Urothelium cell line (cell line): Measurements from ENCODE around the gene PLPP1.

ENCODE experiments used
- DNase-seq: peaks from one replicate; pipeline ENCODE4 v3.0.0; 2011; ENCODE audit warnings: low spot score, mixed read lengths
- FAIRE-seq: peaks from 2 replicates; lab custom pipeline; 2011; peaks lifted over from hg19 to GRCh38; lab: Jason Lieb, UNC

Gene PLPP1

DNA sequence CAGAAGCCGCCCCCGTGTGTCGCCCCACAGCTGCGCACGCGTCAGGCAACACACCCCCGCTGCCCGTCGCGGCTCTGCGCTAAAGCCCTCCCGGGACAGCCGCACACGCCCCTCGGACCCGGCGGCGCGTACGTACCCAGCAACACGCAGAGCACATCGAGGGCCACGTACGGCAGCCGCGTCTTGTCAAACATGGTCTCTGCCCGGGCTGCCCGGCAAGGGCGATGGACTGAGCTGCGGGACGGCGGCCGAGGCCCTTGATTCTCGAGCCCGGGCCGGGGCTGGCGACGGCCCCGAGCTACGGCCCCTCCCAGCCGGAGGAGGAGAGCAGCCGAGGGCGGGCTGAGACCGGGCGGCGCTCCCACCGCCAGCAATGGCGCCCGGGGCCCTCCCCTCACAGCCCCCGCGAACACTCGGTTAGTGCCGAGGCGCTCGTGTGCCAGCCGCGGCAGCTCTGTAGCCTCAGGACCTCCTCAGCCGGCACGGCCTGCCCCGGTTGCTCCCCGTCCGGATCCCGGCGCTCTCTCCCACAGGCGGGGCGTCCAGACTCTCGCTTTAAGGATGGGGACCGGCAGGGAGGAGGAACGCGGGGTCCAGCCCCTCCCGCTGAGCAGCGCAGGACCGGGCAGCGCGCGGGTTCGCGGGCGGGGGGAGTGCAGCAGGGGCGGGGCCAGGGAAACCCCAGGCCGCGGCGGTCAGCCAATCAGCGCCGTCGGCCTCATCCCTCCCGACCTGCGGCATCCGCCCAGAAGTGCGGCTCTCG is at the start of gene PLPP1:
TSS of gene PLPP1 (minus strand) at position 529 of the 763 bp plus-strand sequence. CDS start at position 194, 335 bp downstream.
- DNase-seq (peak; percentile 98), FAIRE-seq (peak; percentile 93)

DNA sequence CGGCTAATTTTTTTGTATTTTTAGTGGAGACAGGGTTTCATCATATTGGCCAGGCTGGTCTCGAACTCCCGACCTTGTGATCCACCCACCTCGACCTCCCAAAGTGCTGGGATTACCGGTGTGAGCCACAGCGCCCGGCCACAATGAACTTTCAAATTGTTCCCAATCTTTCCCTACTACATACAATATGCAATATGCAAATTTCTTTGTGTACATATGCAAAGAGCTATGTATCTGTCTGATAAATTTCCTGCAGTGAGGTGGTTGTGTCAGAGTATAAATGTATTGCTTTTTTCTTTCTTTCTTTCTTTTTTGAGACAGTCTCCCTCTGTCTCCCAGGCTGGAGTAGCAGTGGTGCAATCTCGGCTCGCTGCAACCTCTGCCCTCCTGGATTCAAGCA is 48.8 kb upstream of the PLPP1 start:
- DNase-seq, result no peak
- no peak for FAIRE-seq

DNA sequence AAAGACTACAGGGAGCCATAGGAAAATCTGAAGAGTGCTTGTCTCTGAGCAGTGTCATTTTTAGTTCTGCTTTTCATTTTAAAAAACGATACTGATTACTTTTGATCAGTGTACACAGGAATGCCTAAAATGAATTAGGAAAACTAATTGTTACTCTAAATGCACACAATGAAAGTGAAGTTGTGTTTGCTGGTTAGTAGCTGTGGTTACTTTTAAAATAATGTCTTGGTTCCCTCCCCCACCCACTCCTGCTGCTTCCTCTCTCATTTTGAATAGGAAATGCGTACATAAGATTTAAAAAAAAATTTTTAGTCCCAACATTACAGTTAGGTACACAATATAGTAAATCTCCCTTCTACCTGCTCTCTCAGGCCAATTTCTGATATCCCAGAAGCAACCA is 47.5 kb upstream of the PLPP1 start:
- FAIRE-seq, result no peak
- DNase-seq, result no peak

DNA sequence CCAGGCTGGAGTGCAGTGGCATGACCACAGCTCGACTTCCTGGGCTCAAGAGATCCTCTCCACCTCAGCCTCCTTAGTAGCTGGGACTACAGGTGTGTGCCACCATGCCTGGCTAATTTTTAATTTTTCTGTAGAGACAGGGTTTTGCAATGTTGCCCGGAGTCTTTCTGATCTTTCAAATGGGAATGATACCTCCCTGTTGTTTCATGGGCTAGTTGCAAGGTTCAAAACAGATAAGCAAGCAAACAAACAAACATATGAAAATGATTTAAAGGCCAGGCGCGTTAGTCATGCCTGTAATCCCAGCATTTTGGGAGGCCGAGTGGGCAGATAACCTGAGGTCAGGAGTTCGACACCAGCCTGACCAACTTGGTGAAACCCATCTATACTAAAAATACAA is 45.3 kb upstream of the PLPP1 start:
- DNase-seq (no peak), FAIRE-seq (no peak)

DNA sequence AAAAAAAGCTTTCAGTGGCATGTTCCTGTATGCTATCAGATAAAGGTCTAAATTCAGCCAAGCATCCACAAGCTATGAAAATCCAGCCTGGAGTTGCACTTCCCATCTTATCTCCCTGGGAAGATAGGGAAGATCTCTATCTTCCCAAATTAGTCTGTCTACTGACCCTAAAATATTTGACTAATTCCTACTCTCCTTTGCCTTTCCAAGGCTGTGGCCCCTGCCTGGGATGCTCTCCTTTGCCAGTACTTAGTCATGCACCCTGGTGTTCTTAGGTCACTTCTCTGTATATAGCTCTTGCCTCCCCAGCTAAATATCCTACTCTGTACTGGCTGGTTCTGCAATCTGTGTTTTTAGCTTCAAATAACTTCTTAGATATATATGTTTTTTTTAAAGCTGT is 44.0 kb upstream of the PLPP1 start:
- FAIRE-seq (no peak), DNase-seq (no peak)

DNA sequence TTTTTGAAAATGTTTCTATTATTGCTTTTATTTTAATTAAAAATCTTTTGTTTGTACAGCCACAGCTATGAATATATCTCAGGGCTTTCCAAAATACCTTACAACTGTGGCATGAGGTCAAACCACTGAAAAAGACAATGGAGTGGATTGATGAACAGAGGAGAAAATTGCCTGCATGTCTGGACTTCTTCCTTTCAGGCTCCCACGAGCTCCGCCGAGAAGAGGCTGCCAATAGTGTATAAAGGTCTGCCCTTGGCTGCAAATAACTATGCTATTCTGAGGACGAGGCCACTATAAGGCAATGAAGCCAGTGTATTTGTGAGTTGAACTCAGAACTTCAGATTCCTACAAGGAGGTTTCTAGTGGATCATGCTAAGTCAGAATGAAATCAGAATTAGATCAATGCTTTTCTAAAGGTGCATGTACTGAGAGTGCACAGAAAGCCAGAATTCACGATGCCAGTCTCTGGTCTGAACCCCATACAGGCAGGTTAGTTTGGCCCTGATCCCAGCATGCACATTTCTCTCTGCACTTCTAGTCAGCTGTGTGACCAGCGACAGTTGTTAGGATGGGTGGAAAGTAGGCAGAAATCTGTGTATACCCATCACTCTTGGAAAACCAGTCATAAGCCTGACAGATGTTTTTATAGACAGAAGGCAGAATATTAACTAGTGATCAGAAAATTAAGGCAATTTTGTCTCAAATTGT is 42.7 kb upstream of the PLPP1 start:
- FAIRE-seq (no peak), DNase-seq (peak; percentile 46)

DNA sequence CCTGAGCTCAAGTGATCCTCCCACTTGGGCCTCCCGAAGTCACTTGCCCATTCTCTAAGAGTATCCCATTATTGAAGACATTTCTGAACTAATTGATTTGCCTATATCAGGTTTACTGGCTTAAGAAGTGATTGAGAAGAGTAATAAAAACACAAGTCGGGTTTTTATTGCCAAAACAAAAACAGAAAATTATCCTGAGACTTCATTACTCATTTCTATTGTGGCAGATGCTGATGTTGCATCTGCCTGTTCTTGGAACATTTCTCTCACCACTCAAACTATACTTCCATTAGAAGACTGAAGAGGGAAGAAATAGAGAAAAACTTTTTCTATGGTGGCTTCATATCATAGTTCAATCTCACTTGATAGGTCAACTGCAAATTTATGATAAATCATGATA is 41.9 kb upstream of the PLPP1 start:
- no peak for FAIRE-seq
- DNase-seq, result no peak

DNA sequence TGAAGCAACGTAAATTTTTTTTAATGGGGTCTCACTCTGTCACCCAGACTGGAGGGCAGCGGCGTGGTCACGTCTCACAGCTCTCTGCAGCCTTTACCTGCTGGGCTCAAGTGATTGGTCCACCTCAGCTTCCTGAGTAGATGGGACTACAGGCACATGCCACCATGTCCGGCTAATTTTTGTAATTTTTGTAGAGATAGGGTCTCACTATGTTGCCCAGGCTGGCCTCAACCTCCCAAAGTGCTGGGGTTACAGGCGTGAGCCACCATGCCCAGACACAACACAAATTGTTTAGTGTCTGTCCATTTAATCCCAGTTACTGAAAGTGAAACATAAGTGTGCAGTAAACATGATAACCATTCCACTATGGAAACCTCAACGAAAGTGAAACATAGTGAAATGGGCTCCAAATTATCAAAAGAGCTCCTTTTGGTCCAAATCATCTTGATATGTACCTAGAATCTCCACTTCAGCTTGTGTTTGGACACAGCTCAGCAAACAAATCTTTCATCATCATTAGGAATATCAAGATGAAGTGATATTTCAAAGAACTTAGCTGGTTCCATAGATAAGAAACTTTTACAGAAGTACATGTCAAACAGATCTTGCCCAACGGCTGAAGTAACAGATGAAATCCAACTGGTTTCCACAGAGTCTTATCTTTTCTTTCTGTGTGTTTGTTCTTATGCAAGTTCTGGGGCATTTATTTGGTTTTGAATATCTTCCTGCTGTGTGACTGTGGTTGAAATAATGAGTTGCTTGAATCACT is 41.2 kb upstream of the PLPP1 start:
- FAIRE-seq (no peak), DNase-seq (no peak)

DNA sequence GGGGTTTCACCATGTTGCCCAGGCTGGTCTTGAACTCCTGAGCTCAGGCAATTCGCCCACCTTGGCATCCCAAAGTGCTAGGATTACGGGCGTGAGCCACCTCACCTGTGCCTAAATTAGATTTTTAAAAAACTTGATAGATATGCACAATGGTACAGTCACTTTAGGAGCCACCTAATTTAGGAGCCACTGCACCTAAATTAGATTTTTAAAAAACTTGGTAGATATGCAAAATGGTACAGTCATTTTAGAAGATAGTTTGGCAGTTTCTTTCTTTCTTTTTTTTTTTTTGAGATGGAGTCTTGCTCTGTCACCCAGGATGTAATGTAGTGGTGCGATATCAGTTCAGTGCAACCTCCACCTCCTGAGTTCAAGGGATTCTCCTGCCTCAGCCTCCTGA is 37.8 kb upstream of the PLPP1 start:
- DNase-seq (no peak), FAIRE-seq (no peak)

DNA sequence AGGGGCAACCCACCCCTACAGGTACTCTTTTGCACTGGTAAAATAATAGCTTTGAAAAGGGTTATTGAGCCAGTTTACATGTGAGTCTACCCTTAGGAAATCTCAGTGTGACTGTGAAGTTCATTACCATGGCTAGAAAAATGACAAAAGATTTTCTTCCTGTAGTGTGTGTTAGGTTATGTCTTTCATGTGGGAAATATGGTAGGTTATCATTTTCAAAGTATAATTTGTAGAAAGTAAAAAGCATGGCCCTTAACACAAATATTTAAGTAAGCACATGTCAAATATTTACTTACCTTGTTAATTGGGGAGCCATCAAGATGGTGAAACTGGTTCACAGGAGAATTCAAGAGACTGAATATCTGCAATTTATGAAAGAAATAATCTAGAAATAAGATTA is 37.3 kb upstream of the PLPP1 start:
- FAIRE-seq (no peak), DNase-seq (no peak)

DNA sequence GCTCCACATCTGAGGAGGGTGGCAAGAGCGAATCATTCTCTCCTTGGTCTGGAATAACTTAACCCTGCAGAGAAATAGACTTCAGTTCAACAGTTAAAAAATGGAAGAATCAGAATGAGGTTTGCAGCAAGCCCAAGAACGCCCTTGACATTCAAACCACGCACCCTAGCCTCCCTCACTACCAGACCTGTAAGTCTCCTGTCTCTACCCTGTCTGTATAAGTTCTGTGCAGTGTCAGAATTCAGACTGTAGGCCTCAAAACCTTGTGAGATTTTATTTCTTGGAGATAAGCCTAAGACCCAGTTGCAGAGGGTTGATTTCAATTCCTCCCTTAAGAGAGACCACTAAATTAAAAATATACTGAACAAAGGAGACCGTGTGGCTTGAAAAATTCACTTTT is 35.8 kb upstream of the PLPP1 start:
- FAIRE-seq (no peak), DNase-seq (no peak)

DNA sequence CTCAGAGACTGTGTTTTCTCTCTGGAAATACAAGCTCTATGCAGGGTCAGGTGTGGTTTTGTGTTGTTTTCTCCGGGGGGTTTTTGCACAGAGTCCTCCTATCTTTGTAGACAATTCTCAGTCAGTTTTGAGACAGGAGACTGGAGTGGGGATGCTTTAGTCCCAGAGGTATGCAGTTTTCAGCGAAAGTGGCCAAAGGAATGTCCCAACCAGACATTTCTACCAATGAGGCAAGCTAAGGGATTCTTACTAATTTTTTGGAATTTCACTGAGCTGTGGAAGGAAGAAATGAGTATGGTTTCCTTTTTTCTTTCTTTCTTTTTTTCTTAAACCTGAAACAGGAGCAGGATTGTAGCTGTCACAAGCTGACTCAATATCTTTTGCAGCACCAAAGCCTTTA is 35.3 kb upstream of the PLPP1 start:
- DNase-seq (peak; percentile 41), FAIRE-seq (no peak)

DNA sequence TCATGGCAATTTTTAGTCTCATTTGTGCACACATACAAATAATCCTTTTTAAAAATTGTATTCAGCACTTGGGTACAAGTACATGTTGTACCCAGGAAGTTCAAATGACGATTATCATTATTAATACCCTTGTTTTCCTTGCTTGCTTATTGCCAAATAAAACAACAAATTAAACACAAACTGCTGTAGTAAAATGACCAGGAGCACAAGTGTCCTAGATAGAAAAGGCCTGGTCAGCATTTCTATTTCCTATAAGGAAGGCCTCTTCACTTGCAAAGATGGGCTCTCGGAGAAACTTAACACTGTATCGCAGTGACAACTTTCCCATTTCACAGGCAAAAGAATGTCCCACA is 34.7 kb upstream of the PLPP1 start:
- FAIRE-seq (no peak), DNase-seq (no peak)

DNA sequence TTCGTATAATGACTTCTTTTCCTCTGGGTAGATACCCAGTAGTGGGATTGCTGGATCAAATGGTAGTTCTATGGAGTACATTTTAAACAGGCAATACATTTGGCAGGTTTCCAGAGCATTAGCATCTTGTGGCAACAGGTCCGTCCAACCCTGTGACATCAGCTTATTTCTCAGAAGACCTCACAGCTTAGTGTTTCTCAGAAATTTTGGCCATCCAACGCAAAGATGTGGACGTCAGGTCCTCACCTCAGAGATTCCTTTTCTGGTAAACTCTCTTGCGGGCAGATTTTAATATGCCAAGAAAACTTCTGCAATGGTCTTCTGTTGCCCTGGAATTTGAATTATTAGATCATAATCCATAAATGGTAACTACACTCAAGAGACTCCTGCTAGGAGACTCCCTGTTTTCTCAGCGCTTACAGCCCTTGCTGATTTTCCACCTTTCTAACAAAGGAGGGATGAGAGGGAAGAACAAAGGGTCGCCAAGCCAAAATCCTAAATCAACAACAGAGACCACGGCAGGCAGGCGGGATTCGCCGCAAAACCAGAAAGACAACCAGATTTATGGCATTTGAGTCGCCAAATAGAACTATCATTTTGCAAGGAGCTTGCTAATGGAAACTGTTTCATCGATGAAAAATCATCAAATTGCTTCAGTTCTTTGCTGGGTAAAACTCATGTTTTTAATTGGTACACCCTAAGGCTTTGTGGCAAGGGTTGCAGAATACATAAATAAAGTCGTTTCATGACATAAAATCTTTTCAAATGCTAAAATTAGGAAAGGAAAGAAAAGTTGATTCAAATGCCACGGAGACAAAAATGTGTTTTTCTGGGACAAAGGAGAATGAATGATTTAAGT is 34.1 kb upstream of the PLPP1 start:
- no peak for FAIRE-seq

DNA sequence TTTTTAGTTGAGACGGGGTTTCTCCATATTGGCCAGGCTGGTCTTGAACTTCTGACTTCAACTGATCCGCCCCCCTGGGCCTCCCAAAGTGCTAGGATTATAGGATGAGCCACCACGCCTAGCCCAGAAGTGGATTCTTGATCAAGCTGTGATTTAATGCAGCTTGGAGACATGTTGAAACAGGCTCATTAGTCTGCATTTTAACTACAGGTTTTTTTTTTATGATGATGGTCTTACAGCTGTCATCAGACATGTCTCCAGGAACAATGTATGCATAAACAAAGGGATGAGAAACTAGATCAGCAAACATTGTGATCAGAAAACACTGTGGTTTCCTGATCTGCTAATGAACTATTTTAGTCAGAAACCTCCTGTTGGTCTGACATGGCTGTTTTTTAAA is 30.0 kb upstream of the PLPP1 start:
- FAIRE-seq (no peak), DNase-seq (no peak)

More for the DNA sequence above, 34.1 kb upstream of the PLPP1 start:
- DNase-seq, result no peak

DNA sequence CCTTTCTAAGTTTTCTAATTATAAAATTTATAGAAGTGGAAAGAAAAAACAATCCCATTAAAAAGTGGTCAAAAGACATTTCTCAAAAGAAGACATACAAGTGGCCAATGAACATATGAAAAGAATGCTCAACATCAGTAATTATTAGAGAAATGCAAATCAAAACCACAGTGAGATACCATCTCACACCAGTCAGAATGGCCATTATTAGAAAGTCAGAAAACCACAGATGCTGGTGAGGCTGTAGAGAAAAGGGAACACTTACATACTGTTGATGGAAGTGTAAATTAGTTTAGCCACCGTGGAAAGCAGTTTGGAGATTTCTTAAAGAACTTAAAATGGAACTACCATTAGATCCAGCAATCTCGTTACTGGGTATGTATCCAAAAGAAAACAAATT is 23.7 kb upstream of the PLPP1 start:
- DNase-seq (no peak), FAIRE-seq (no peak)

DNA sequence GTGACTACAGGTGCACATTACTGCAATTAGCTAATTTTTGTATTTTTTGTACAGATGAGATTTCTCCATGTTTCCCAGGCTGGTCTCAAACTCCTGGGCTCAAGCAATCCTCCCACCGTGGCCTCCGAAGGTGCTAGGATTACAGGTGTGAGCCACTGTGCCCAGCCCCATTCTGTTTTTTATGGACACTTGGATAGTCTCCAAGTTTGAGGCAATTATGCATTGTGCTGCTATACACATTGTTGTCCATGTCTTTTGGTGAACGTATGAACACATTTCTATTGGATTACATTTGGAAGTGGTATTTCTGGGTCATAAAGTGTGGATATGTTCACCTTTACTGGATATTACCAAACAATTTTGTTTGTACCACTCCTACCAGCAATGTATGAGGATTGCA is 22.4 kb upstream of the PLPP1 start:
- DNase-seq (no peak), FAIRE-seq (no peak)

DNA sequence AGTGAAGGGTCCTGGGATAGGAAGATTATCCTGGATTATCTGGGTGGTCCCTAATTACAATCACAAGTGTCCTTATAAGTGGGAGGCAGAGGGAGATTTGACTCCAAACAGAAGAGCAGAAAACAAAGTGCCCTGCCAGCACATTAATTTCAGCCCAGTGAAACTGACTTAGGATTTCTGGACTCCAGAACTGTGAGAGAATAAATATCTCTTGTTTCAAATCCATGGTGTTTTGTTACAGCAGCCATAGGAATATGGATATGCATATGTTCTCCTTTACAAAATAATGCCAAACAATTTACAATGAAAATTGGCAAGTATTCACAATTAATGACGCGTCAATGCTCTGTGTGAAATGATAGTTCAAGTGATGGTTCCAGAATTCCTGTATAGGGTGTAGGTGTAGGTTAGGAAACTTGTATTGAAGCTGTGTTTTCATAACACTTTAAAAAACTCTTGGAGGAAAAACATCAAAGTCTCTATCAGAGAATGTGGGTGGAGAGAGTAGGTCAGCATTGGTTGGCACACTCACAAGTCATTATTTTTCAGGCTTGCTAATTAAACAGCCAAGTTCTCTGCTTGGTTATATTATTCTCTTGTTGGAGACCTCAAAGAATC is 19.9 kb upstream of the PLPP1 start:
- FAIRE-seq, result no peak
- DNase-seq, result no peak

DNA sequence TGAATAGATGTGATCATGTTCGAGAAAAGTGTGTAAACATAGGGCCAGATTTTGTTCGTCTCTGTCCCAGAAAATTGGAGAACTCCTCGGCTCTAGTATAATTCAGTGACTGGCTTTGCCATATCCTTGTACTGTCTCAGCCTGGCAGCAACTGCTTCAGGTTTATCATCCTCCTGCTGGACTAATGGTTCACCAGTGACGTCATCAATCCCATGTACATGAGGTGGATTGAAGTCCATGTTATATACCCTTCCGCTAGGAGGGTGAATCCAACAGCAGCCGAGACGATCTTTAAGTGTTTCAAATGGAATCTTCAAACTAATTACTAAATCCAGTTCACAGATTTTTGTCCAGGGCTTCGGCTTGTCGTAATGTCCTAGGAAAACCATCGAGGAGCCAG is 17.1 kb upstream of the PLPP1 start:
- DNase-seq (no peak), FAIRE-seq (no peak)

DNA sequence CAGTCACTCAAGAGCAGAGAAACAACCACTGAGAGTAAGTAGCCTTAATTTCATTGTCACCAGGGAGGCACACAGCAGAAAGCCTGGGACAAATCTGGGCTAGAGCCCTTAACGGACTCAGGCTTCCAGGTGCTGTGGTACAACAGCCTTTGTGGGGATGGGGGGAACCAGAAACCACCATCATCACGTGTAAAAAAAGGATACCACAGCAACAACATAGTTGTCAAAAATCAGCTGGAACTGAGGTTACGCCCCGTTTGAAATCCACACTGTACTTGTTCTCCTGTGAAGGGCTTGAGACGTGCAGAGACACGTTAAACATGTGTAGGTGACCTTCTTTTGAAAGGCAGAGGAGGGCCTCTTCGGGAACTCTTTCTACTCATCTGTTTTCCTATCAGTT is 16.6 kb upstream of the PLPP1 start:
- DNase-seq (no peak), FAIRE-seq (no peak)

DNA sequence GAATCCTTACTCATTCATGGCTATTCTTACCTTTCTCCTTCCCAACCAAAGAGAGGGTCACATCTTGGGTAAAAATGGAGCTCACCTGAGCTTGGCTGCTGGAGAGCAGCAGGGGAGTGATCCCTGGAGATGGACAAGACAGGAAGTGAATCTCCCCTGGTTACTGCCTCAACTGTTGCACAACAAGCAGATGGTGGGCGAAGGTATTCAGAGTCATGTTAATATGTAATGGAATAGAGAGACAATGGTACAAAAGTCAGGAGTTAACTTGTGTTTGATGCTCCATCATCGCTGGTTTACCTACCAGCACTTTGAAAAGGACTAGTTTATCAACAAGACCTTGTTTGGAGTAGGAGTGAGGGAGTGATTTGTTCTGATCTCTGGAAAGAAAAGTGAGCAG is 13.0 kb upstream of the PLPP1 start:
- no peak for FAIRE-seq

More for the DNA sequence above, 13.0 kb upstream of the PLPP1 start:
- DNase-seq, result no peak
